SK-N-MC (cell line): Measurements from ENCODE around the gene ZPLD1.

Source experiments
- EZH2 ChIP-seq: fragments of 200-600 bp; sonication (generic); IDR thresholded peaks from one replicate; pipeline ENCODE4 v1.6.1; 2017; ENCODE audit warnings: antibody characterized with exemption
- FOXP2 ChIP-seq: optimal IDR thresholded peaks from 2 replicates; pipeline ENCODE3; 2011; ENCODE audit warnings: mild to moderate bottlenecking, moderate library complexity; ENCODE audit not compliant: insufficient read depth; ENCODE audit errors: extremely low read length, control extremely low read depth
- POLR2AphosphoS5 ChIP-seq: IDR thresholded peaks from 2 replicates; pipeline ENCODE4 v1.6.1; 2012; ENCODE audit warnings: mild to moderate bottlenecking, low read depth, low read length, borderline replicate concordance

- TF ChIP-seq POLR2AphosphoS5 (no peak), EZH2 (no peak), FOXP2 (no peak)
Observed at GRCh38 chr3:102394517-102394916, 40.3 kb upstream of the ZPLD1 start.
